IMR-90 (cell line): ENCODE data around the gene LILRA6.

Experiments
- CEBPB ChIP-seq: IDR thresholded peaks from 2 replicates; pipeline ENCODE4 v1.6.1; 2012; ENCODE audit warnings: low read depth, low read length, improper control_type of control experiment
- CTCF ChIP-seq: conservative IDR thresholded peaks from 2 replicates; pipeline ENCODE4 v1.5.1; 2012; ENCODE audit warnings: mild to moderate bottlenecking, low read depth, low read length, improper control_type of control experiment
- ELK1 ChIP-seq: fragments of 150-350 bp; IDR thresholded peaks from 2 replicates; pipeline ENCODE4 v1.6.1; 2016; ENCODE audit warnings: low read depth, mild to moderate bottlenecking, low read length, moderate library complexity, borderline replicate concordance
- MAFK ChIP-seq: IDR thresholded peaks from 2 replicates; pipeline ENCODE4 v1.6.1; 2012; ENCODE audit warnings: low read depth, low read length, improper control_type of control experiment
- POLR2A ChIP-seq: IDR thresholded peaks from 2 replicates; pipeline ENCODE4 v1.6.1; 2012; ENCODE audit warnings: mild to moderate bottlenecking, low read depth, low read length
- RAD21 ChIP-seq: IDR thresholded peaks from 2 replicates; pipeline ENCODE4 v1.6.1; 2012; ENCODE audit warnings: low read length, improper control_type of control experiment
- RCOR1 ChIP-seq: IDR thresholded peaks from 2 replicates; pipeline ENCODE4 v1.6.1; 2012; ENCODE audit warnings: mild to moderate bottlenecking, low read length, improper control_type of control experiment; ENCODE audit not compliant: insufficient replicate concordance
- SMC3 ChIP-seq: fragments of 150-350 bp; IDR thresholded peaks from 2 replicates; pipeline ENCODE4 v1.6.1; 2016; ENCODE audit warnings: low read depth, mild to moderate bottlenecking, antibody characterized with exemption, low read length, moderate library complexity
- TF ChIP-seq, protein P1 (sequence below): fragments of 150-350 bp; IDR thresholded peaks from 2 replicates; pipeline ENCODE4 v1.6.1; 2017; ENCODE audit warnings: mild to moderate bottlenecking, antibody characterized with exemption, low read length, low read depth

DNA sequence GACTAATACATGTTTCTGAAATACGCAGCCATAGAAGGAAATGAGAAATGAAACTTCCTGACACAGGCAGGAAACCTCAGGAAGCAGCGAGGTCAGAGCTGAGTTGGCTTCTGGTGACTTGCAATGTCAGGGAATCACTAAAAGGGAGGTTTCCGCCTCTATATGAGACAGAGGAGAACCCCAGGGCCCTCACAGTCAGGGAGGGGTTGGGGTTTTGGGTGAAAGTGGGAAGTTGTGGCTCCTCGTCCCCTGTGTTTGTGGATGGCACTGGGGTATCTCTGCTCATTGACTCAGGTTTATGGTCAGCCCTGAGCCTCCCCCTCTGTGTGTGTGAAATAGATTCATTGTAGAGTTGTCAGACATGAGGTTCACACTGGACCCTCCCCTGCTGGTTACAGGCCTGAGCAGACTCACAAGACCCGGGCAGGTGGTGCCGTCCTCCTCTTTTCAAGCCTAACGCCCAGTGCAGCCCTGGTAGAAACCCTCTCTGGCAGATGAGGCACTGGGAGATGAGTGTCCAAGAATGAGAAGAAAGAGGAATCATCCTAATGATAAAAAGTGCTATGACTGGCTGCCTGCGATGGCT is 5.5 kb upstream of the LILRA6 start:
- TF ChIP-seq CTCF = no peak
- TF ChIP-seq POLR2A = no peak
- TF ChIP-seq RAD21 = no peak
- TF ChIP-seq, protein P1, sequence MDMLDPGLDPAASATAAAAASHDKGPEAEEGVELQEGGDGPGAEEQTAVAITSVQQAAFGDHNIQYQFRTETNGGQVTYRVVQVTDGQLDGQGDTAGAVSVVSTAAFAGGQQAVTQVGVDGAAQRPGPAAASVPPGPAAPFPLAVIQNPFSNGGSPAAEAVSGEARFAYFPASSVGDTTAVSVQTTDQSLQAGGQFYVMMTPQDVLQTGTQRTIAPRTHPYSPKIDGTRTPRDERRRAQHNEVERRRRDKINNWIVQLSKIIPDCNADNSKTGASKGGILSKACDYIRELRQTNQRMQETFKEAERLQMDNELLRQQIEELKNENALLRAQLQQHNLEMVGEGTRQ = no peak
- no peak for TF ChIP-seq CEBPB
- TF ChIP-seq ELK1 = no peak
- no peak for TF ChIP-seq RCOR1
- TF ChIP-seq MAFK = no peak
- TF ChIP-seq SMC3 = no peak
